NT2/D1 (cell line): ENCODE measurements around the gene BCAS4.

Experiments
- DNase-seq: peaks from one replicate; pipeline ENCODE4 v3.0.0-alpha.2; 2011; ENCODE audit warnings: low read depth, low spot score
- H3K27me3 ChIP-seq: 2 replicates; pipeline ENCODE4 v1.6.0; 2011; ENCODE audit warnings: mild to moderate bottlenecking; ENCODE audit not compliant: insufficient read length, insufficient read depth
- H3K36me3 ChIP-seq: 2 replicates; pipeline ENCODE4 v1.6.1; 2011; ENCODE audit warnings: mild to moderate bottlenecking, low read length, mixed read lengths; ENCODE audit not compliant: insufficient read depth, insufficient read length
- H3K4me1 ChIP-seq: 2 replicates; pipeline ENCODE4 v1.5.1; 2011; ENCODE audit not compliant: insufficient read depth, insufficient read length
- H3K4me3 ChIP-seq: 2 replicates; pipeline ENCODE4 v1.5.1; 2011; ENCODE audit warnings: low read depth; ENCODE audit not compliant: insufficient read length
- H3K9ac ChIP-seq: 2 replicates; pipeline ENCODE4 v1.6.0; 2011; ENCODE audit warnings: low read depth; ENCODE audit not compliant: insufficient read length
- H3K9me3 ChIP-seq: 2 replicates; pipeline ENCODE4 v1.5.1; 2011; ENCODE audit warnings: mild to moderate bottlenecking, low read length; ENCODE audit not compliant: insufficient read depth
- SUZ12 ChIP-seq: IDR thresholded peaks from 2 replicates; pipeline ENCODE4 v1.6.1; 2011; ENCODE audit not compliant: insufficient read length, insufficient read depth; ENCODE audit errors: extremely low read depth
- YY1 ChIP-seq: IDR thresholded peaks from 2 replicates; pipeline ENCODE4 v1.6.1; 2011; ENCODE audit not compliant: insufficient read length, insufficient read depth
- ZNF274 ChIP-seq: IDR thresholded peaks from 2 replicates; pipeline ENCODE4 v1.6.1; 2011; ENCODE audit warnings: mild to moderate bottlenecking, low read depth, low read length

The BCAS4 gene, protein sequence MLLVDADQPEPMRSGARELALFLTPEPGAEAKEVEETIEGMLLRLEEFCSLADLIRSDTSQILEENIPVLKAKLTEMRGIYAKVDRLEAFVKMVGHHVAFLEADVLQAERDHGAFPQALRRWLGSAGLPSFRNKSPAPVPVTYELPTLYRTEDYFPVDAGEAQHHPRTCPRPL

GRCh38 chr20:50794846-50795634, at the start of gene BCAS4:
Gene BCAS4, plus strand, starts transcription at chr20:50795061. Its CDS starts 23 bp downstream, at chr20:50795084.
- peak; percentile 77 for DNase-seq
- Histone ChIP-seq H3K4me1 (no peaks in the 10 kb centered on the region), H3K36me3 (no peaks in the 10 kb centered on the region), H3K9ac (peak within 1 kb of the TSS; percentile 85), H3K9me3 (no peaks in the 10 kb centered on the region), H3K27me3 (no peaks in the 10 kb centered on the region), H3K4me3 (peak within 1 kb of the TSS; percentile 71)
- TF ChIP-seq YY1 (no peak), ZNF274 (no peak), SUZ12 (no peak)

- H3K27me3 ChIP-seq = no peaks in the 10 kb centered on the region
- no peak for DNase-seq
- TF ChIP-seq SUZ12 (no peak), YY1 (no peak), ZNF274 (no peak)
Observed at GRCh38 chr20:50745634-50746137, 49.2 kb upstream of the BCAS4 start.

DNA sequence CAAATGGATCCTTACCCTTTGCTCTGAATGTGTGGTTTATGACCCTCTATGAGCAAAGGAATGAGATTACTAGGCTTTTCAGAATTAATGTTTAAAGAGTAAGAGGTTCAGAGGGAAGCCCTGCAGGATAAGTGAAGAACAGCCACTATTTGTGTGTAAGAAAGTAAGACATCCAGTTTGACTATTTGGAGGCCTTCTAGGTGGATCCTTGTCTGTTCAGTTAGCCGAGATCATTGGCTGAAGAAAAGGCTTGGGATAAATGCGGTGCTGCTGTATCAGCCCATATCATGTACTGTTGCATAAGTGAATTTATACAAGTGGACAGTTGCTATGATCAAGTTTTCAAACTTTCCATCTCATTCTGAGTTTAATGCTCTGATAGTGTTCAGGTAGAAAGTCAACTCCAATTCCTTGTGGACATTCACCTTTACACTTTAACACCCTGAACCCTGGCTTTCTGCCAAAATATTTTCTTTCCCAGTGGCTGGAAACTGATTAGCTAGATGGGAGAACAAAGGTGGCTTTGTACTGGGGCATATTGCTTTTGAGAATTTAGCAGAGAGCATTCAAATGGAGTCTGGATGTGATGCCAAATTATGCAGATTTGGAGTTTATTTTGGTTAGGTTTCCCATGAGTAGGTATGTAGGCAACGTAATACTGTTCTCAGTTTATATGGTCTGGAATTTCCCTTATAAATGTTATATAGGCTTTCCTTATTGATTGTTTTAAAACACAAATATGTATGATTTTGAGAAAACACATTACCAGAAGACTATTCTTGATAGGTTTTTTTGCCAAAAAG, 48.5 kb upstream of the BCAS4 start:
- DNase-seq = no peak
- no peak overlapping the region for H3K9ac ChIP-seq
- H3K4me1 ChIP-seq = peaks cover 2% of the 10 kb centered on the region

More at GRCh38 chr20:50745634-50746137, 49.2 kb upstream of the BCAS4 start:
- Histone ChIP-seq H3K4me3 (no peak overlapping the region), H3K36me3 (peaks cover 50% of the 10 kb centered on the region), H3K9me3 (no peaks in the 10 kb centered on the region), H3K4me1 (peaks cover 2% of the 10 kb centered on the region), H3K9ac (no peak overlapping the region)

DNA sequence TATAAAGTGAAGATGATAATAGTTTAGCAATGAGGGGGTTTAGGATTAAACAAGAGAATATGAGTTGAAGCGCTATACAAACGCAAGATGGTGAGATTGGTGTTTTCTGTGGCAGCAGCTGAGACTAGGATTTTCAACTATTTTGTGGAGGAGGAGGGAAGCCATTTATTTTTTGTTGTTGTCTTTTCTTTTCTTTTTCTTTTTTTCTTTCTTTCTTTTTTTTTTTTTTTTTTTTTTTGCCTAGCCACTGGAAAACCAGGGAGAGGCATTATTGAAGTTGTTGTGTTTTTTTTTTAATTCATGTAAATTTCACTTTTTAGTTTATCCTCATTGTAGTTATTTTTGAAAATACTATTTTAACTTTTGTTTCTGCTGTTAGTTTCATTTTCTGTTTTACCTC, 47.6 kb upstream of the BCAS4 start:
- peaks cover 2% of the 10 kb centered on the region for H3K4me1 ChIP-seq
- H3K4me3 ChIP-seq = no peak overlapping the region

More for the DNA sequence above, 48.5 kb upstream of the BCAS4 start:
- Histone ChIP-seq H3K36me3 (peaks cover 52% of the 10 kb centered on the region), H3K9me3 (no peaks in the 10 kb centered on the region), H3K27me3 (no peaks in the 10 kb centered on the region), H3K4me3 (no peak overlapping the region)
- TF ChIP-seq ZNF274 = no peak

DNA sequence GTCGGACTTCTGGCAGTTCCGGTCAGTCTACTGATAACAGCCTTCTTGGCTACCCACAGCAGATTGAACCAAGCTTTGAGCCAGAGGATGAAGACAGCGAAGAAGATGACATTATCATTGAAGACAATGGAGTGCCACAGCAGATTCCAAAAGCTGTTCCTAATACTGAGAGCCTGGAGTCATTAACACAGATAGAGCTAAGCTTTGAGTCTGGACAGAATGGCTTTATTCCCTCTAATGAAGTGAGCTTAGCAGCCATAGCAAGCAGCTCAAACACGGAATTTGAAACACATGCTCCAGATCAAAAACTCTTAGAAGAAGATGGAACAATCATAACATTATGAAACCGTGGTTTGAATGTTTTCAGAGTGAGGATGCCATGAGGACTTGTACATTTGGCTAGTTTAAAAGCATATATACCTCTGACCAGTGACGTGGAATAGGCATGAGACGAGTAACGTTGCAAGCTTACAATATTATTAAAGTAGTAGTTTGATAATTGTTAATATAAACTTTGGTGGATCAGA, 44.7 kb upstream of the BCAS4 start:
- H3K9ac ChIP-seq = no peak overlapping the region
- TF ChIP-seq SUZ12 (no peak), ZNF274 (no peak), YY1 (no peak)
- DNase-seq = no peak
- peaks cover 2% of the 10 kb centered on the region for H3K4me1 ChIP-seq
- H3K27me3 ChIP-seq = no peaks in the 10 kb centered on the region
- peaks cover 56% of the 10 kb centered on the region for H3K36me3 ChIP-seq
- H3K4me3 ChIP-seq = no peak overlapping the region
- H3K9me3 ChIP-seq = no peaks in the 10 kb centered on the region

More for the DNA sequence above, 47.6 kb upstream of the BCAS4 start:
- DNase-seq = no peak
- Histone ChIP-seq H3K9ac (peak overlapping the region; percentile 3), H3K27me3 (no peaks in the 10 kb centered on the region), H3K36me3 (peaks cover 57% of the 10 kb centered on the region), H3K9me3 (no peaks in the 10 kb centered on the region)
- TF ChIP-seq ZNF274 (no peak), SUZ12 (no peak), YY1 (no peak)

DNA sequence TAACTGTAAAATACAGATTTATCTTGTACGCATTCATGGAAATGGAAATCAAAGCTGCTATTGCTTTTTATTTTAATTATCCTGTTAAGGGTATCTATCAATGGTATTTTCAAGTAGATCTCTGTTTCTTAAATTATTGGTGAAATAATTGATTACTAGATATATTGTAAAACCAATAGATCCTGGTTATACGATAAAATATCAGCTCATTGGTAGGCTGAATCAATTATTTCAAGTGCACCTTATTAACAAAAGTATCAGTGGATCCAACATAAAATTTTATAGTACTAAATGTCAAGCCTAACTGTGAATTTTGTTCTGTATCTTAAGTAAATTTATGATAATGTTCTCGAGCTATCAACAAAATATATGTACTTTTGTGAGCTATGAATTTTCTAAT, 41.7 kb upstream of the BCAS4 start:
- Histone ChIP-seq H3K9me3 (no peaks in the 10 kb centered on the region), H3K4me1 (no peaks in the 10 kb centered on the region), H3K9ac (no peak overlapping the region), H3K27me3 (no peaks in the 10 kb centered on the region), H3K4me3 (no peak overlapping the region), H3K36me3 (peaks cover 31% of the 10 kb centered on the region)
- no peak for TF ChIP-seq YY1
- no peak for DNase-seq

DNA sequence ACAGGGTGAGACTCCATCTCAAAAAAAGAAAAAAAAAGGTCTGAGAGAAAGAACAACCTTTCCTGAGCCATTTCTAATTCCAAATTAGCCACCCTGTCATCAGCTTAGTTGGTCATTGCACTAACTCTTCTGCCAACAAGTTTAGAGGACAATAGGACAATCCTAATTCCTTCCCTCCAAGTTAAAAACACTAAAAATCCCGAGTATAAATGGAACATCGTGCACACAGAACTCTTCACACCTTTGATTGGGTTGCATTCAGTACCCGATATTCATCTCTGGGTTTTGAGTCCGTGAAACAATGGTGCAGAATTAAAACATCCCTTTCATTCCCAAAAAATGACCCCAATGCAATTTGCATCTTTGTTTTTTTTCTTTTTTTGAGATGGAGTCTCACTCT, 40.4 kb upstream of the BCAS4 start:
- Histone ChIP-seq H3K36me3 (peaks cover 24% of the 10 kb centered on the region), H3K9me3 (no peaks in the 10 kb centered on the region), H3K4me1 (no peaks in the 10 kb centered on the region), H3K4me3 (no peak overlapping the region), H3K9ac (no peak overlapping the region), H3K27me3 (no peaks in the 10 kb centered on the region)
- no peak for DNase-seq
- TF ChIP-seq ZNF274 = no peak
- no peak for TF ChIP-seq SUZ12
- no peak for TF ChIP-seq YY1
